OCI-LY7 (cell line): Measurements from ENCODE around the gene SRGN.

ENCODE experiments used
- EZH2phosphoT487 ChIP-seq: fragments of 200-600 bp; sonication (generic); IDR thresholded peaks from 2 replicates; pipeline ENCODE4 v1.6.1; 2018; ENCODE audit warnings: low read depth, borderline replicate concordance, mild to moderate bottlenecking, mixed run types, antibody characterized with exemption, low read length, moderate library complexity, mixed read lengths
- TF ChIP-seq, protein P1 (sequence below): fragments of 200-600 bp; sonication (generic); conservative IDR thresholded peaks from 2 replicates; pipeline ENCODE4 v1.5.1; 2014; ENCODE audit warnings: mild to moderate bottlenecking, antibody characterized with exemption, low read length, moderate library complexity, mixed read lengths

DNA sequence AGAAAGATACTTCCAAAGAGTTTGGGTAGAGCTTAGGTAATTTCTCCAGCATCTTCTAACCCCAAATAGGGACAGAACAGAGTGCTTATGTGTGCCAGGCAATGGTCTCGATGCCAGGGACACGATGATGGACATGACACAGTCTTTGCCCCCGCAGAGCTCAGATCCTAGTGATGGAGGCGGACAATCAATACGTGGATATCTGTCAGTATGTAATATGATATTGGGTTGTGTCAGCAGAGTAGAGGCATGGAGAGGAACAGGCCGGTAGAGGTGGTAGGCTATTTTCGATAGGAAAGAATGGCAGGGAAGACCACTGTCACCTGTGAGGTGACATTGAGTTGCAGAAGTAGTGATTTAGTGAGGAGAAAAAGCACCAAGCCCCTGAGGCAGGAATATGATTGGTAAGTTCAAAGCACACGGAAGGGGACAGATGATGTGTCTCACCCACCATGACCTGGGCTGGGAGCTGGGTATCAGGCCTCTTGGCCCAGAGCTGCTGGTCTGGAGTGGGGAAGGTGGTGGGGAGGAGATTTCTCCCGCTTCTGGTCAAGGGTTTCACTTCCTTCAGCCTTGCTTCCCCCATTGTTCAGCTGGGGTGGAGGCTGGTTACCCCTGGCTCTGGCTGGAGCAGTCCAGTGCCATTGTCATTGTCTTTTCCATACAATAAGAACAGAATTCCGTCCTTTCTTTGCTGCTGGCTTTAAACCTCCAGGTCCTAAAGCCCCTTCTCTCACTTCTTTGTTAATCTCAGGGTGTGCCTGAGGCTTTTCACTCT lies 36.0 kb upstream of the SRGN start:
- TF ChIP-seq, protein P1, sequence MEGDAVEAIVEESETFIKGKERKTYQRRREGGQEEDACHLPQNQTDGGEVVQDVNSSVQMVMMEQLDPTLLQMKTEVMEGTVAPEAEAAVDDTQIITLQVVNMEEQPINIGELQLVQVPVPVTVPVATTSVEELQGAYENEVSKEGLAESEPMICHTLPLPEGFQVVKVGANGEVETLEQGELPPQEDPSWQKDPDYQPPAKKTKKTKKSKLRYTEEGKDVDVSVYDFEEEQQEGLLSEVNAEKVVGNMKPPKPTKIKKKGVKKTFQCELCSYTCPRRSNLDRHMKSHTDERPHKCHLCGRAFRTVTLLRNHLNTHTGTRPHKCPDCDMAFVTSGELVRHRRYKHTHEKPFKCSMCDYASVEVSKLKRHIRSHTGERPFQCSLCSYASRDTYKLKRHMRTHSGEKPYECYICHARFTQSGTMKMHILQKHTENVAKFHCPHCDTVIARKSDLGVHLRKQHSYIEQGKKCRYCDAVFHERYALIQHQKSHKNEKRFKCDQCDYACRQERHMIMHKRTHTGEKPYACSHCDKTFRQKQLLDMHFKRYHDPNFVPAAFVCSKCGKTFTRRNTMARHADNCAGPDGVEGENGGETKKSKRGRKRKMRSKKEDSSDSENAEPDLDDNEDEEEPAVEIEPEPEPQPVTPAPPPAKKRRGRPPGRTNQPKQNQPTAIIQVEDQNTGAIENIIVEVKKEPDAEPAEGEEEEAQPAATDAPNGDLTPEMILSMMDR = no peak
- no peak for TF ChIP-seq EZH2phosphoT487
